ENCODE results near the gene NAA80.

Gene NAA80

DNA sequence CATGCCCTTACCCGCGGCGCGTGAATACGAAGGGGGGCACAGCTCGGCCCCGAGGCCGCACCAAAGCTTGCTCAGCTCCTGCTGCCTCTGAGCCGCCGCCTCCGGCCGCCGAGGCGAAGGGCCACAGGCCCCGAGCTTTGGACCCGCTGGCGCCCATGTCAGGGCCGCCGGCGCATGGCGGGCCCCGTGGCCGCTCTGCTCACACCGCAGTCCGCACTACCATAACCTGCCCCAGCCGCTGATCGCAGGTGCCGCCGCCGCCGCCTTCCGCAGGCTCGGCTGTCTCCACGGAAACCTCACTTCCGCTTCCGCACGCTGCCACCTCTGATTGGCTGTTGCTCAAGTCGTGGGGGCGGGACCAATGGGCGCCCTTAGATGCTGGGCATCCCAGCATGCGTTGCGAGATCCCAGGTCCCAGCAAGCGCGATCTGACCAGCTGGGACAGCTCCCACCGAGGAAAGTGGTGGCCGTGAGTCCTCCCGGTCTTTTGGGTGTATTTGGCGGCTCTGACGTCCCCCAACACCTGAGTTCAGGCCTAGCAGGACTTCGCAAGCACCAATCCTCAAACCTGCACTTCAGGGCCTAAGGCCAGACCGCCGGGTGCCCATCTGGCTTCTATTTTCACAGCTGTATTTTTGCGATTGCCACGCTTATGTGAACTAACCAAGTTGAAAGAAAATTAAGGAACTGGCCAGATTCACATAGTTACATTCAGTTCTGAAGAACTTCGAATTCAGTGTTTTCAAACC is 28.9 kb upstream of the NAA80 start, which contains the start of gene TUSC2:
Gene TUSC2, minus strand, starts transcription at position 281 of the 749 bp plus-strand sequence. Its CDS starts 124 bp downstream, at position 157.
- peak; percentile 91 for DNase-seq (ENCODE audit: low read depth)

GRCh38 chr3:50327129-50327528 is 27.9 kb upstream of the NAA80 start:
- no peak for DNase-seq (ENCODE audit: low read depth)

- DNase-seq (ENCODE audit: low read depth): no peak
These were observed 27.0 kb upstream of the NAA80 start for GRCh38 chr3:50326182-50326541.

DNA sequence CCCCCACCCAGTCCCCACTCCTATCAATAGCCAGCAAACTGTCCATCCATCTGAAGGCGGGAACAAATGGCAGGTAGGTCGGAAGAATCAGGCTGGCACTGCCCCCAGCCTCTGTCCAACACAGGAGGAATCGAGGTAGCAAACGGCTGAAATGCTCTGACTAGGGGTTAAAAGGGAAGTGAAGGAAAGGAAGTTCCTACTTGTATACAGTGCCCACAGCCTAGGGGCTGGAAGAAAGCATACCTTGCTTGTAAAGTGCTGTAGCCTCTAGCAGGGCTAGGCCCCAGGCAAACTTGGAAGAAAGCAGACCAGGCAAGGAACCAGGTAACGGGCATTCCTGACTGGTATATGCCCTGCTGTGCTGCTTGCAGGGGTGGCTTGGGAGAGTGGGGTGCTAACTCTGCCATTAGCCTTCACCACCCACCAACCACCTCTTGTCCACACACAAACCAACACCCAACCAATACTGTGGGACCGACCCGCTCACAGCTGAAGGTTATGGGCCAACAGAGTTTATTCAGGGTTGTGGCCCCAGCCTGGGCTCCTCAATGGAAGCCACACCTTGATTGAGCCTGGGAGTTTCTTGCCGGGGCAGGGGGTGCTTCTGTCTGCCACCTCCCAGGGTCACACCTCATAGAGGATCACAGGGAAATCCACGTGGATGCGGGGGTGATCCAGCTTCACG is 26.4 kb upstream of the NAA80 start:
- DNase-seq (ENCODE audit: low read depth): no peak

DNA sequence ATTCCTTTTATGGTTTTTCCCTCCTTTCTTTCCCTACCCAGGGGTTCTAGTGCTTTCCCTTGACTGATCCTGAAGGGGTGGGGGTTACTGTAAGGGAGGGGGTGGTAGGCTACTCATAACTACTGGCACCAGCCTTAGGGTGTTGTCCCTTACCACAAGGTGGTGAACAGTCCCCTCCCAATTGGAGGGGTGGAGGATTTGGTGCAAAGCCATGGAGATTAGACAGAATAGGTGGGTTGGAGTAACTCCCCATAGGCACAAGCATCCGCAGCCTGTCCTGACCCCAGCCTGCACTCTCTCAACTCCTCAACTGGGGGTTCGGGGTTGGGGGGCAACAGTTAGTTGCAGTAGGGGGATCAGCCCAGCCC is 25.9 kb upstream of the NAA80 start:
- DNase-seq (ENCODE audit: low read depth): no peak

- peak; percentile 41 for DNase-seq (ENCODE audit: low read depth)
These were observed 25.3 kb upstream of the NAA80 start for GRCh38 chr3:50324351-50325112.

- no peak for DNase-seq (ENCODE audit: low read depth)
These were observed 24.5 kb upstream of the NAA80 start for GRCh38 chr3:50323614-50324199.

DNA sequence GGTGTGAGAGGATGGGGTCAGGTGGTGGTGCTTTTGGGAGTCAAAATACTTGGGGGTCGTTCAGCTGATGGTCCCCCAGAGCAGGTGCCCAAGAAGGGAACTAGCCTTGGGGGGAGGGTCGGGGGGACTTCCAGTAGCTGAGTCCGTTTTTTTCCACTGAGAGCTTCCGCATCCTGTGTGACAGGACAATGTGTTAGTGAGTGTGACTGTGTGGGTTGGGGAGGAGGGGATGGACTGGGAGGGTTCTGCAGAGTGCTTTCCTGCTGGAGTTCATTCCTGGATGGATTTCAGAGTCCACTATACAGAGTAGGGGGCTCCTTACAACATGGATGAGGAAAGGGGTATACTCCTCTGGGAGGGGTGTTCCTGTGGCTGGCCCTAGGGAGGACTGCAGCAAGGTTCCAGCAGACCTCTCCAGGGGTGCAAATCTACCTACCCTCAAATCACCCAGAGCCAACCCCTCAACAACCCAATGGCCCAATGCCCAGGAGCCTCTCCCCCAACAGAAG is 23.9 kb upstream of the NAA80 start:
- DNase-seq (ENCODE audit: low read depth): no peak

GRCh38 chr3:50322386-50323091 is 23.3 kb upstream of the NAA80 start, which contains the start of gene HYAL2:
Gene HYAL2, minus strand, starts transcription at chr3:50322745. Its CDS starts 2,256 bp downstream, at chr3:50320489.
- no peak for DNase-seq (ENCODE audit: low read depth)

GRCh38 chr3:50322115-50322385 is 22.8 kb upstream of the NAA80 start:
- no peak for DNase-seq (ENCODE audit: low read depth)

DNA sequence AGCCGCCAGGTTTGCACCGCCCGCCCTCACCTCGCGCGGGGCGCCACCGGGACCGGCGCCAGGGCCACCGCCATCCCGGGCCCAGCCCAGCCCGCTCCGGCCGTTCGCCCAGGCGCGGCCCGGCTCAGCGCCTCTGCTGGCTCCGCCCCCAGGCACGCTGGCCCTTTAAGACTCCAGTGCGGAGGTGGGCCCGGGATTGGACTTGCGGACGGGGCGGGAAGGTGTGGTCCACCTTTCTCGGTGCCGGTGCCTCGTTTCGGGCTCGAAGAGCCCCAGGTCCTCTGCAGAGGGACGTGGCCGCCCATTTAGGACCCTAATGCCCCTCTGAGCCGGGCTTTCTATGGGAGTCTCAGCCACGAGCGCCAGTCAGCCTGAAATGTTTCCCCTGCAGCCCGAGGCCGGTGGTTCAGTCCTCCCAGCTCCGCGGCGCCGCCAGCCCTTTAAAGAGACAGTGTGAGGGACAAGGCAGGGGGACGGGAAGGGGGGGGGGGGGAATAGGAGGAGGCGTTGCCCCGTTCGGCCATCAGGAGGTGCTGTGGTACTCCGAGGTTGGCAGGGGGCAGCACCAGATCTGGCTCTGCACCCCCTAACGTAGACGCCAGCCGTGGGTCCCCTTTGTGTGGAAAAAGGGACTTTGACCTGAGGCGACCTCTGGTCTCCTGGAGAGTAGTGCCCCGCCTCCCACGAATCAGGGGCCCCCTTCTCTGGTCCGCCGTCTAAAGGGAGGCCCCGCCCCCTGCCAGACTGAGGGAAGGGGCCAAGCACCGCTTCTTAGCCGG is 22.3 kb upstream of the NAA80 start:
- DNase-seq (ENCODE audit: low read depth): peak; percentile 73

DNA sequence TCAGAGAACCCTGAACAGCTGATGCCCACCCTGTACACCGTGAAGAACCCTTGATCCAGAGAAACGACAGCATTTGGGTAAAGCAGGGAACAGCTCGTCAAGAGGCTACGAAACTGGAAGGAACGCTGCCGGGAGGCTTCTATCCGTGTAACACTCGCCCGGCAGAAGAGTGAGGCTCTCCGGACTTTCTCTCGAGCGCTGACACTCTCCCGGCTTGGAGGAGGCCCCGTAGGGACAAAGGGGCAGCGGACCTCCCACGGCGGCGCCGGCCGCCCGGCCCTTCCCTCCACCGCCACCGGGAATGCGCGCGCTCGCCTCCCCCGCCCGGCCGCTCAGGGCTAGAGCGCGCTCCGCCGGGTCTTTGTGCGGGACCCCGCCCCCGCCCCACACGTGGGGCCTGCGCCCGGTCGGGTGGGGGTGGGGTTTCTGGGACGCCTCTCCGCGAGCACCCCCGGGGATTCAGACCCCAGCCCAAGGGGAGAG is 21.7 kb upstream of the NAA80 start:
- peak; percentile 57 for DNase-seq (ENCODE audit: low read depth)

DNA sequence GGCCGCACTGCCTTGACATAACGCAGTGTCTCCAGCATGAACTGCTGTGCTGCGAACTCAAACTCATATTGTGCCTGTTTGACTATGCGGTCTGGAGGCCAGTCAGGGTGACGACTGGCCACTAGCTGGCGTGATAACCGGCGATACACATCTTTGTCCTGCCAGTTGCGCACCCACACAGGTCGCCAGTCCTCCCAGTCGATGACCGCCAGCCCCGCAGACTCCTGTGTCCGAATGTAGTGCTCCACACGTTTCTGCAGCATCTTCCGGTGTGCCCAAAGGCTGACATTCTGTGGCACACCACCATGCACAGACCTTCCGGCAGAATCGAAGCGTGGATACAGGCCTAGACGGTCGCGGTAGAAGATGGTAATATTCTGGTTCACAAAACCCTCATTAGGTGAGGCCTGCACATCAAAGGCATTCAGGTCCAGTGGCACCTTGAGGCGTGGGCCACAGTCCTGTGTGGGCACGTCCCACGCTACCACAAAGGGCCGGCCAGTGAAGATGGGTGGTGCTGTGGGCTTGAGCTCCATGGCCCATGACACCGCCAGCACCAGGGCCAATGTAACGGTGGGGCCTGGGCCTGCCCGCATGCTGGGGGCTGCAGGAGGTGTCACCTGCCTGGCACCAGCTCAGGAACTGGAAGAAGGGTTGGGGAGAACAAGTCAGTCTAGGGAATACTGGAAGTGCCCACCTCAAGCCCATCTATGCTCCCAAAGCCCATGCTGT is 20.9 kb upstream of the NAA80 start:
- no peak for DNase-seq (ENCODE audit: low read depth)

GRCh38 chr3:50319181-50319893 is 20.1 kb upstream of the NAA80 start:
- DNase-seq (ENCODE audit: low read depth): no peak

- DNase-seq (ENCODE audit: low read depth): no peak
These were observed 19.4 kb upstream of the NAA80 start for GRCh38 chr3:50318615-50319014.

- DNase-seq (ENCODE audit: low read depth): no peak
These were observed 19.0 kb upstream of the NAA80 start for GRCh38 chr3:50318163-50318562.

GRCh38 chr3:50317300-50317699 is 18.1 kb upstream of the NAA80 start:
- no peak for DNase-seq (ENCODE audit: low read depth)

GRCh38 chr3:50316657-50317242 is 17.5 kb upstream of the NAA80 start:
- DNase-seq (ENCODE audit: low read depth): peak; percentile 49

- DNase-seq (ENCODE audit: low read depth): no peak
These were observed 15.6 kb upstream of the NAA80 start for GRCh38 chr3:50314816-50315215.

Measured in stimulated activated CD4-positive, alpha-beta T cell treated with anti-CD3 and anti-CD28 coated beads, Interleukin-2, amount 100 ng/mL, for 4 hours (primary cell).